K562 (cell line): ENCODE results near the gene SUSD3. TPM values are rescaled to one million over a fixed set of nuclear protein-coding genes. Genes with fewer than 3 reads are reported as not detected.

ENCODE experiments used
- ATF1 ChIP-seq, 2 experiments: fragments of 450-650 bp in 1 of 2; IDR thresholded peaks; 2 replicates each; pipeline ENCODE4 v1.6.1; 2016; ENCODE audit warnings: missing compliant biosample characterization in 1 of 2, missing genetic modification characterization in 1 of 2
- ATF7 ChIP-seq: fragments of 450-650 bp; IDR thresholded peaks from 2 replicates; pipeline ENCODE4 v1.7.1; 2014; ENCODE audit warnings: mild to moderate bottlenecking, moderate library complexity
- CEBPG ChIP-seq, 3 experiments: fragments of 200-800 bp in 1 of 3; sonication (Bioruptor generic) in 1 of 3; sonication (generic) in 1 of 3; formaldehyde crosslinking in 1 of 3; IDR thresholded peaks in 2 of 3; conservative IDR thresholded peaks in 1 of 3; 2 replicates each; pipeline versions ENCODE4 v1.6.1 to v1.8.0; 2016 to 2022; ENCODE audit warnings: missing compliant biosample characterization in 2 of 3, missing genetic modification characterization in 2 of 3, mild to moderate bottlenecking in 1 of 3, missing genetic modification reagents in 1 of 3
- E2F6 ChIP-seq, 2 experiments: IDR thresholded peaks; 2 replicates each; pipeline ENCODE4 v1.6.1; 2011; ENCODE audit warnings: borderline replicate concordance in 1 of 2, control low read depth in 1 of 2, low read depth in 1 of 2, low read length in 1 of 2, mild to moderate bottlenecking in 1 of 2, mixed read lengths in 1 of 2, moderate library complexity in 1 of 2; ENCODE audit not compliant: insufficient read depth in 1 of 2, insufficient read length in 1 of 2, poor library complexity in 1 of 2, severe bottlenecking in 1 of 2; ENCODE audit errors: extremely low read depth in 1 of 2
- EGR1 ChIP-seq: fragments of 450-650 bp; conservative IDR thresholded peaks from 2 replicates; pipeline ENCODE4 v1.6.1; 2017; ENCODE audit warnings: mild to moderate bottlenecking
- GABPB1 ChIP-seq: sonication (generic); formaldehyde crosslinking; IDR thresholded peaks from 2 replicates; pipeline ENCODE4 v1.8.0; 2022; ENCODE audit warnings: mild to moderate bottlenecking, missing genetic modification reagents
- KDM4B ChIP-seq, 2 experiments: fragments of 450-650 bp in 1 of 2; sonication (generic) in 1 of 2; IDR thresholded peaks; 2 replicates each; pipeline ENCODE4 v1.6.1; 2016 to 2017; ENCODE audit warnings: borderline replicate concordance in 2 of 2, antibody characterized with exemption in 1 of 2, low read depth in 1 of 2, mild to moderate bottlenecking in 1 of 2
- NRF1 ChIP-seq, 2 experiments: fragments of 450-650 bp; IDR thresholded peaks in 1 of 2; conservative IDR thresholded peaks in 1 of 2; 2 replicates each; pipeline ENCODE4 v1.6.1; 2014; ENCODE audit warnings: mild to moderate bottlenecking in 2 of 2
- PCBP1 ChIP-seq: fragments of 200-400 bp; formaldehyde crosslinking; IDR thresholded peaks from 2 replicates; pipeline ENCODE4 v1.6.1; 2018; ENCODE audit warnings: mild to moderate bottlenecking, low read depth, low read length; ENCODE audit not compliant: poor library complexity, severe bottlenecking
- RBFOX2 ChIP-seq: fragments of 200-400 bp; formaldehyde crosslinking; IDR thresholded peaks from 2 replicates; pipeline ENCODE4 v1.6.1; 2017; ENCODE audit warnings: low read depth, mild to moderate bottlenecking, low read length, moderate library complexity
- RREB1 ChIP-seq: fragments of 250-450 bp; sonication (Bioruptor Pico); IDR thresholded peaks from 2 replicates; pipeline ENCODE4 v1.4.0; 2020
- SP1 ChIP-seq: sonication (generic); formaldehyde crosslinking; IDR thresholded peaks from 2 replicates; pipeline ENCODE4 v1.8.1; 2022; ENCODE audit warnings: mild to moderate bottlenecking, missing genetic modification reagents
- STAT6 ChIP-seq: sonication (generic); formaldehyde crosslinking; IDR thresholded peaks from 2 replicates; pipeline ENCODE4 v1.8.1; 2023; ENCODE audit warnings: mild to moderate bottlenecking, missing genetic modification reagents
- TFAP4 ChIP-seq: sonication (generic); formaldehyde crosslinking; IDR thresholded peaks from 2 replicates; pipeline ENCODE4 v1.8.0; 2022; ENCODE audit warnings: missing genetic modification reagents, mild to moderate bottlenecking, moderate library complexity, borderline replicate concordance
- ZNF589 ChIP-seq: fragments of 200-800 bp; sonication (Bioruptor generic); IDR thresholded peaks from 2 replicates; pipeline ENCODE4 v1.6.1; 2016; ENCODE audit warnings: low read depth, missing genetic modification characterization, missing compliant biosample characterization
- polyA plus RNA-seq, 8 experiments: library from polyadenylated mRNA; depleted of rRNA in 4 of 8; stranded (reverse) in 5 of 8; unstranded in 3 of 8; fragments of >200 nt; fragmentation: Nextera tagmentation in 2 of 8; fragmentation: Illumina TruSeq in 1 of 8; extraction: Ambion mirVana in 2 of 8; extraction: Trizol in 1 of 8; gene quantifications; 2 replicates each; pipeline versions ENCODE4 v1.2.1 to v1.2.3, GENCODE V29; 2011 to 2014; ENCODE audit warnings: inconsistent platforms in 1 of 8, missing spikeins in 1 of 8
- total RNA-seq, 7 experiments: library from RNA; depleted of rRNA in 6 of 7; stranded (reverse); fragments of >200 nt in 6 of 7; fragmentation: Illumina TruSeq in 2 of 7; extraction: Trizol in 2 of 7; gene quantifications; 2 replicates each; pipeline versions ENCODE4 v1.2.1 to v1.2.3, GENCODE V29; 2011 to 2021; ENCODE audit warnings: low replicate concordance in 1 of 7

SUSD3 gene
- total and polyA plus RNA-seq, 9 of the 15 experiments (the other 6 are each of a cell fraction or from before 2014, with no cell fraction given) = 1.3 to 21.7 (median 11.4) TPM

- TF ChIP-seq STAT6 (CRISPR knock-in tag) (no peak), SP1 (CRISPR knock-in tag) (0 out of 2 replicates have a peak, but pooled peaks have one; percentile 6), ATF7 (peak; percentile 95), RREB1 (CRISPR knock-in tag) (0 out of 2 replicates have a peak, but pooled peaks have one; percentile 25), GABPB1 (CRISPR knock-in tag) (0 out of 2 replicates have a peak, but pooled peaks have one; percentile 27), PCBP1 (peak; percentile 33), KDM4B (IDR thresholded peaks at IDR 0.05; ENCODE audit: borderline replicate concordance in 2 of 2, low read depth in 1 of 2) (no peak), NRF1 (conservative IDR thresholded peaks at IDR 0.05 in 1 of 2, IDR thresholded peaks at IDR 0.05 in 1 of 2) (peak; percentile 51 to 57), RBFOX2 (peak; percentile 73), ATF1 (CRISPR knock-in tag; IDR thresholded peaks at IDR 0.05) (no peak), ATF1 (tag; IDR thresholded peaks at IDR 0.05) (peak; percentile 48; the same call in 1 of the 2 replicates), TFAP4 (CRISPR knock-in tag) (peak; percentile 93), ZNF589 (CRISPR knock-in tag) (peak; percentile 21; the same call in 1 of the 2 replicates), E2F6 (IDR thresholded peaks at IDR 0.05; ENCODE audit: borderline replicate concordance in 1 of 2, extremely low read depth in 1 of 2, insufficient read depth in 1 of 2, insufficient read length in 1 of 2, low read depth in 1 of 2, low read length in 1 of 2, poor library complexity in 1 of 2, severe bottlenecking in 1 of 2) (peak; percentile 29 to 53), EGR1 (peak; percentile 83), CEBPG (CRISPR knock-in tag; IDR thresholded peaks at IDR 0.05) (no peak; the same call in 1 of the 2 replicates), CEBPG (tag; conservative IDR thresholded peaks at IDR 0.05 in 1 of 2, IDR thresholded peaks at IDR 0.05 in 1 of 2) (peak in 1 of 2 experiments; percentile 5; a peak in 1 of 4 replicates)
These were observed 75.1 kb downstream of the SUSD3 start (continued) for GRCh38 chr9:93133681-93134014.
